Progenitor cell of endocrine pancreas (in vitro differentiated cells): ENCODE measurements around the gene FOXRED2. TPM values are rescaled to one million over a fixed set of nuclear protein-coding genes. Genes with fewer than 3 reads are reported as not detected.
"Not testable (repeated sequence)": the region's sequence is repeated elsewhere in the genome, so short reads cannot be mapped to it uniquely, and the experiment has no call there.

ENCODE experiments used
- DNase-seq: peaks from one replicate; pipeline ENCODE4 v3.0.0; 2021; ENCODE audit warnings: low spot score; ENCODE audit not compliant: unreplicated experiment
- H3K27ac Mint-ChIP-seq: 2 replicates; pipeline ENCODE4 v1.8.0; 2021; ENCODE audit warnings: mild to moderate bottlenecking, moderate library complexity, mixed read lengths
- H3K27me3 Mint-ChIP-seq: 2 replicates; pipeline ENCODE4 v1.8.0; 2021; ENCODE audit warnings: mixed read lengths
- H3K36me3 Mint-ChIP-seq: 2 replicates; pipeline ENCODE4 v1.8.0; 2022; ENCODE audit warnings: mixed read lengths; ENCODE audit not compliant: insufficient read depth
- H3K4me1 Mint-ChIP-seq: 2 replicates; pipeline ENCODE4 v1.8.0; 2021; ENCODE audit warnings: low read depth, mixed read lengths
- H3K4me3 Mint-ChIP-seq: 2 replicates; pipeline ENCODE4 v1.8.0; 2021; ENCODE audit warnings: low read depth, mild to moderate bottlenecking, moderate library complexity, mixed read lengths
- H3K9me3 Mint-ChIP-seq: 2 replicates; pipeline ENCODE4 v1.8.0; 2021; ENCODE audit warnings: low read depth, mixed read lengths
- CTCF ChIP-seq: fragments of 200-600 bp; sonication (generic); IDR thresholded peaks from one replicate; pipeline ENCODE4 v1.5.0; 2021; ENCODE audit warnings: antibody characterized with exemption, mild to moderate bottlenecking; ENCODE audit not compliant: unreplicated experiment
- total RNA-seq: library from RNA; stranded (reverse); gene quantifications from 2 replicates; pipeline ENCODE4 v1.2.1, GENCODE V29; 2021

The FOXRED2 gene
- total RNA-seq, 1 donor from 2014 or later, result 23.5 TPM

GRCh38 chr22:36540867-36541642 lies 34.2 kb upstream of the FOXRED2 start:
- Mint-ChIP-seq H3K4me3 (no peak overlapping the region), H3K27me3 (peaks cover 12% of the 10 kb centered on the region), H3K27ac (no peak overlapping the region), H3K9me3 (no peaks in the 10 kb centered on the region), H3K4me1 (no peaks in the 10 kb centered on the region), H3K36me3 (no peaks in the 10 kb centered on the region)
- no peak for TF ChIP-seq CTCF
- DNase-seq, result no peak

- Mint-ChIP-seq H3K27me3 (peaks cover 6% of the 10 kb centered on the region), H3K4me1 (no peaks in the 10 kb centered on the region), H3K9me3 (no peaks in the 10 kb centered on the region), H3K36me3 (no peaks in the 10 kb centered on the region), H3K27ac (no peak overlapping the region), H3K4me3 (no peak overlapping the region)
- no peak for TF ChIP-seq CTCF
- DNase-seq, result no peak
These were observed 31.7 kb upstream of the FOXRED2 start for GRCh38 chr22:36538529-36538928.

- Mint-ChIP-seq H3K27me3 (peaks cover 6% of the 10 kb centered on the region), H3K27ac (no peak overlapping the region), H3K36me3 (no peaks in the 10 kb centered on the region), H3K4me1 (no peaks in the 10 kb centered on the region), H3K9me3 (peaks cover 3% of the 10 kb centered on the region), H3K4me3 (no peak overlapping the region)
- TF ChIP-seq CTCF, result no peak
- no peak for DNase-seq
These were observed 29.9 kb upstream of the FOXRED2 start for GRCh38 chr22:36536717-36537116.

- H3K9me3 Mint-ChIP-seq, DNase-seq, H3K4me3 Mint-ChIP-seq, H3K27me3 Mint-ChIP-seq, H3K36me3 Mint-ChIP-seq, H3K4me1 Mint-ChIP-seq, H3K27ac Mint-ChIP-seq: not testable (repeated sequence)
These were observed 26.5 kb upstream of the FOXRED2 start for GRCh38 chr22:36533320-36533719.

GRCh38 chr22:36532466-36532865 lies 25.6 kb upstream of the FOXRED2 start:
- H3K36me3 Mint-ChIP-seq, result no peaks in the 10 kb centered on the region
- no peak overlapping the region for H3K4me3 Mint-ChIP-seq
- H3K27me3 Mint-ChIP-seq, result no peaks in the 10 kb centered on the region
- peaks cover 3% of the 10 kb centered on the region for H3K9me3 Mint-ChIP-seq
- H3K4me1 Mint-ChIP-seq, result peaks cover 2% of the 10 kb centered on the region
- no peak for TF ChIP-seq CTCF
- DNase-seq, result no peak
- H3K27ac Mint-ChIP-seq, result no peak overlapping the region
